Adrenal gland (tissue), 12 donors: ENCODE results near the gene SEPTIN8. TPM values are rescaled to one million over a fixed set of nuclear protein-coding genes. Genes with fewer than 3 reads are reported as not detected.
"Not testable (repeated sequence)": the region's sequence is repeated elsewhere in the genome, so short reads cannot be mapped to it uniquely, and the experiment has no call there.

Source experiments
- DNase-seq, 7 donors: peaks; one replicate each; pipeline ENCODE4 v3.0.0-alpha.2; 2019 to 2020
- H3K27ac ChIP-seq, 5 donors: fragments of 200-600 bp; sonication (generic) in 4 of 5; 1 replicate in 3 of 5; 2 replicates in 2 of 5; pipeline versions ENCODE4 v1.5.1 to v1.8.0; 2016 to 2020; ENCODE audit warnings: mild to moderate bottlenecking in 1 of 5
- H3K27me3 ChIP-seq: fragments of 200-600 bp; 2 replicates; pipeline ENCODE4 v1.8.0; 2021
- H3K36me3 ChIP-seq, 2 donors: fragments of 200-600 bp; replicated peaks in 1 of 2; 1 replicate in 1 of 2; 2 replicates in 1 of 2; pipeline versions ENCODE4 v1.5.1 to v1.8.0; 2018 to 2022
- H3K4me1 ChIP-seq, 2 donors: fragments of 200-600 bp; replicated peaks in 1 of 2; 1 replicate in 1 of 2; 2 replicates in 1 of 2; pipeline versions ENCODE4 v1.5.1 to v1.8.0; 2018 to 2021
- H3K4me3 ChIP-seq, 4 donors: fragments of 200-600 bp; sonication (generic) in 3 of 4; one replicate each; pipeline ENCODE4 v1.5.1; 2016 to 2018
- H3K9me3 ChIP-seq, 3 donors: fragments of 200-600 bp; sonication (generic) in 1 of 3; replicated peaks in 1 of 3; 1 replicate in 2 of 3; 2 replicates in 1 of 3; pipeline versions ENCODE4 v1.5.1 to v1.8.0; 2016 to 2021
- CTCF ChIP-seq, 6 experiments: fragments of 450-650 bp in 4 of 6; fragments of 200-600 bp in 2 of 6; sonication (generic) in 1 of 6; IDR thresholded peaks; 1 replicate in 5 of 6; 2 replicates in 1 of 6; pipeline versions ENCODE4 v1.5.1 to v1.8.0; 2016 to 2021; ENCODE audit warnings: antibody characterized with exemption in 6 of 6, mild to moderate bottlenecking in 2 of 6, moderate library complexity in 1 of 6
- POLR2A ChIP-seq, 2 donors: fragments of 450-650 bp; IDR thresholded peaks; one replicate each; pipeline ENCODE4 v1.6.1; 2017; ENCODE audit warnings: antibody characterized with exemption in 2 of 2, mild to moderate bottlenecking in 2 of 2, moderate library complexity in 1 of 2
- WGBS, 4 donors: extraction: QIAGEN DNeasy Blood & Tissue Kit in 2 of 4; methylation state at CpG; one replicate each; pipeline versions ENCODE4 v1.1.5 to v1.1.7; 2013 to 2017; 5-methylcytosine and 5-hydroxymethylcytosine counted together
- intact Hi-C, 2 donors: fragments of 100-400 bp; cut with DNase I; formaldehyde crosslinking; loops; one replicate each; pipeline versions ENCODE4 v1.14.1 to v1.15.0; 2022 to 2023
- polyA plus RNA-seq, 3 donors: library from polyadenylated mRNA; stranded (reverse); fragments of 200-250 nt in 2 of 3; fragments of 350-450 nt in 1 of 3; fragmentation: Illumina TruSeq in 1 of 3; extraction: RNeasy Lipid Tissue Mini Kit (QIAGEN cat#74804) in 1 of 3; gene quantifications; one replicate each; pipeline ENCODE4 v1.2.3, GENCODE V29; 2013 to 2014
- total RNA-seq, 9 donors: library from RNA; depleted of rRNA in 4 of 9; stranded (reverse); fragments of >200 nt in 4 of 9; fragments of 120-200 nt in 1 of 9; fragmentation: NEBNext Ultra II Directional in 1 of 9; extraction: Animal tissue kit (Norgen Biotek cat#: 25700) in 1 of 9; gene quantifications; one replicate each; pipeline versions ENCODE4 v1.1.0 to v1.2.4, GENCODE V29; 2013 to 2023
- donor health status: healthy with polysubstance abuse.
- donor health status: Bipolar disorder and iron deficiency.
- donor health status: DM: yes; HTN: yes; CAD: no.
- donor health status: DM: no; HTN: no; CAD: no.
- donor health status: DM: no; HTN: no; CAD: no.
- donor health status: DM: yes; HTN: yes; CAD: no.

Gene SEPTIN8
- total and polyA plus RNA-seq, 12 donors: 9.7 to 36.2 (median 24.3) TPM

GRCh38 chr5:132808448-132808847 is 31.4 kb upstream of the SEPTIN8 start:
- Histone ChIP-seq H3K4me3 (no peak overlapping the region), H3K9me3 (no peaks in the 10 kb centered on the region), H3K36me3 (no peaks in the 10 kb centered on the region), H3K4me1 (peaks cover 3 to 4% of the 10 kb centered on the region in 2 donors), H3K27ac (no peak overlapping the region), H3K27me3 (peaks cover 11% of the 10 kb centered on the region)
- TF ChIP-seq CTCF (IDR thresholded peaks at IDR 0.05) (no peak), POLR2A (IDR thresholded peaks at IDR 0.05) (no peak)
- DNase-seq: no peak
- intact Hi-C loops: no loop called here
- 41 to 58% (median 45%) methylated on average over 2 of the region's 2 CpGs for WGBS, 4 donors

- TF ChIP-seq CTCF (IDR thresholded peaks at IDR 0.05) (no peak), POLR2A (IDR thresholded peaks at IDR 0.05) (no peak)
- peaks cover 11% of the 10 kb centered on the region for H3K27me3 ChIP-seq
- intact Hi-C loops: no loop called here
- H3K36me3 ChIP-seq: no peaks in the 10 kb centered on the region
- H3K9me3 ChIP-seq: no peaks in the 10 kb centered on the region
- 67 to 74% (median 68%) methylated on average over 12 of the region's 12 CpGs for WGBS, 4 donors
- no peaks in the 10 kb centered on the region for H3K4me1 ChIP-seq
- no peak overlapping the region for H3K4me3 ChIP-seq
- DNase-seq: no peak
- no peak overlapping the region for H3K27ac ChIP-seq
These were observed 30.3 kb upstream of the SEPTIN8 start for GRCh38 chr5:132807163-132807838.

GRCh38 chr5:132806804-132807162 is 29.7 kb upstream of the SEPTIN8 start:
- H3K27me3 ChIP-seq, H3K27ac ChIP-seq, intact Hi-C loops, H3K9me3 ChIP-seq, H3K36me3 ChIP-seq, H3K4me1 ChIP-seq, DNase-seq, H3K4me3 ChIP-seq: not testable (repeated sequence)
- WGBS, 4 donors: 88 to 93% (median 92%) methylated on average over 12 of the region's 12 CpGs

- DNase-seq, intact Hi-C loops, H3K4me1 ChIP-seq: not testable (repeated sequence)
These were observed 28.8 kb upstream of the SEPTIN8 start for GRCh38 chr5:132805872-132806271.

GRCh38 chr5:132804219-132804618 is 27.2 kb upstream of the SEPTIN8 start:
- 90 to 95% (median 94%) methylated on average over 1 of the region's 1 CpG for WGBS, 4 donors

More at GRCh38 chr5:132805872-132806271, 28.8 kb upstream of the SEPTIN8 start:
- not testable (repeated sequence) for H3K27me3 ChIP-seq, H3K36me3 ChIP-seq, H3K9me3 ChIP-seq, H3K4me3 ChIP-seq, H3K27ac ChIP-seq
- 69 to 94% (median 85%) methylated on average over 5 to 6 of the region's 6 CpGs for WGBS, 4 donors

GRCh38 chr5:132802685-132803066 is 25.6 kb upstream of the SEPTIN8 start:
- H3K36me3 ChIP-seq, DNase-seq, H3K4me3 ChIP-seq, H3K27me3 ChIP-seq, intact Hi-C loops, H3K4me1 ChIP-seq, H3K9me3 ChIP-seq, H3K27ac ChIP-seq: not testable (repeated sequence)
- 69 to 79% (median 75%) methylated on average over 5 of the region's 5 CpGs for WGBS, 4 donors

More at GRCh38 chr5:132804219-132804618, 27.2 kb upstream of the SEPTIN8 start:
- intact Hi-C loops, DNase-seq, H3K4me3 ChIP-seq, H3K27ac ChIP-seq, H3K4me1 ChIP-seq, H3K36me3 ChIP-seq, H3K9me3 ChIP-seq, H3K27me3 ChIP-seq: not testable (repeated sequence)
